Fibroblast of skin of scalp (primary cell): ENCODE measurements around the gene RPL4.

Experiments
- DNase-seq: peaks from one replicate; pipeline ENCODE4 v3.0.0-alpha.2; 2013

The RPL4 gene

DNA sequence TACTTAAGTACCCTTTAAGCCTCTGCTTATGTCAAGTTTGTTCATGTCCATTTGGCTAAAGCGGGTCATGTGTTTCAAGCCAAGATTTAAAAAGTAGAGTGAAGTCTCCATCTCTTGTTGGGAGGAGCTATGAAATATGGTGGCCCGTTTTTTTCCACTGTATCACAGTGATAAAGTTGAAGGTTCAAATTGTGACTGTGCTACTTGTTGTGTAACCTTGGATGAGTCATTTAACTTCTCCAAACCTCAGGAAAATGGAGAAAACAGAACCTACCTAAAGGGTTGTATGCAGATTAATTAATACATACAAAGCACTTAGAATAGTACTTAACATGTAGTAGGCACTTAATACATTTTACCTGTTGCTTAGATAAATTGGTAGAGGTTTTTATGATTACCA lies 50.5 kb downstream of the RPL4 start:
- no peak for DNase-seq

DNA sequence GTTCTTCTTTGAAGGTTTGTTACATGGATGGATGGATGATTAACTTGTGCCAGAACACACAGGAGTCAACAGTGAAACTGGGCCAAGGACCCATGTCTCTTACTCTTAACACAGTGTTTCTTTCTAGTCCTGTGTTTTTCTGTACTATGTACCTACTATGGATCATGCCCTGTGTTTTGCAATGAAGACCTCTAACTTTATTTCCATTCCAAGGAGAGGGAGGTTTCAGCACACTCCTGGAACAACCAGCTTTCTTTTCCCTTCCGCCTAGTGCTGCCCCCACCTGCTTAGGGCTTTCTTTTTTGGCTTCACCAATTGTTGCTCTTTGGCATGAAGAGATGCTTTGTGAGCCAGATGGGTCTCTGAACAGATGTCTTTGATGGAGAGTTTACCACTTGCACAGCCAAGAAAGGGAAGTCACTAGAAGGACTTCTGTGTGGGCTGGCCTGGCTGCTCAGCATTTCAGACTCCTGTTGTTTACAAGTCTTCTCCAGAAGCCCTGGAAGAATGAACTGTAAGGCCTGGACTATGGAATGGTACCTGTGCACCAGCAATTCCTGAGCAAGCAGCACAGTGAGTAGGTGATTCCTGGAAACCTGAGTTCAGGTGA lies 51.6 kb downstream of the RPL4 start:
- DNase-seq = no peak

DNA sequence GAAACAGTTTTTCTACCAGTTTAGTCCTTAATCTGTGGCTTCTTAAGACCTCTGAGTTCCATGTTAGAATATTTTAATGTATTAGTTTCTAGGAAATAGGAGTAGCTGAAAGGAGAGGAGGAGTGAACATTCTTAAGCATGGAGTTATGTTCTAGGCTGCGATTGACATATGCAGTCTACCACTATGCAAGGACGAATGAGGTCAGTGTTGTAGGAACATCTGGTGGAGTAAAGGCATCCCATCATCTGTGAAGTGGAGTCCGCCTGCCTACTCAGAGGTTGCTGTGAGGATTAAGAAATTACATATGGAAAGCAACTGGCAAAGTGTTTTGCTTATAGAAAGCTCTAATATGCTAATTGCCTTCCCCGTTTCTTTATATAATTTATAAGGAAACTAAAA lies 52.2 kb downstream of the RPL4 start:
- no peak for DNase-seq
